ENCODE data around the gene COL1A2.

Gene COL1A2

DNA sequence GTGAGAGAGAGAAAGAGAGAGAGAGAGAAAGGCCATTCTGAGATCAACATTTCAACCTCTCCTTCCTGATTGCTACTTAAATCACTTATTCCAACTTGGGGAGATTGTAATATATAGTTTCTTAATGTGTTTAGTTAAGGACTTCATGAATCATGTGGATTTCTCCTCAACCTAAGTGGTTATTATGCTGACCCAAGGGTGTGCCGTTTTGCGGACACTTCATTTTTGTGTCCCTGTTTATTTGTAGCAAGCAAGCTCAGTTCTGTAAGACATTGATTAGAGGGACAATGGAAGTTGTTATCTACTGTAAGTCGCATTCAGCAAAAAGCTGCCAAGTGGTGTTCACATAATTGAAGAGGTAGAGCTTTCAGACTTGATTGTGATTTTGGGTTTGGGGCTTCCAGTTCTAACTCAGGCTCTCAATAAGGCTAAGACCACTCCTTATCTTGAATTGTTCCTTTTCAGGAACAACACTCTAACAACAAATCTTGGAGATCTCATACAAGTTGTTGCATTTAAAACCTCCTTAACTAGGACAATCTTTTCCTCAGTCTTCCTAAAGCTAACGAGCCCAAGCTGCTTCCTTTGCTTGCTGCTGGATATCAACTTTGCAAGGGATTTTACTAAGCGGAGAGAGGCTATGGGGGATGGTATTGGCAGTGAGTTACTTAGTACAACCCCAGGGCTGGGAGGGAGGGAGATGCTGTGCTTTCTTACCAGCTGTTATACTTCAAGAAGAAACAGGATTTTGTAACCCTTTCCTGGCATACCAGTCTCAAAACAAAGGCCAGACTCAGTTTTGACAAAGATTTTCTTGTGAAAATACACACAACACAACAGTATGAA is 19.8 kb upstream of the COL1A2 start:
- Mint-ChIP-seq H3K9me3 (no peaks in the 10 kb centered on the region), H3K4me1 (no peaks in the 10 kb centered on the region), H3K4me3 (no peak overlapping the region), H3K27ac (no peak overlapping the region), H3K27me3 (peaks cover 10% of the 10 kb centered on the region), H3K36me3 (no peaks in the 10 kb centered on the region)

- Mint-ChIP-seq H3K4me1 (no peaks in the 10 kb centered on the region), H3K9me3 (no peaks in the 10 kb centered on the region), H3K36me3 (no peaks in the 10 kb centered on the region), H3K27me3 (peaks cover 10% of the 10 kb centered on the region), H3K27ac (no peak overlapping the region), H3K4me3 (no peak overlapping the region)
Measured at GRCh38 chr7:94375691-94376090, 19.0 kb upstream of the COL1A2 start.

GRCh38 chr7:94376281-94376680 is 18.4 kb upstream of the COL1A2 start:
- no peaks in the 10 kb centered on the region for H3K9me3 Mint-ChIP-seq
- H3K36me3 Mint-ChIP-seq = no peaks in the 10 kb centered on the region
- no peak overlapping the region for H3K27ac Mint-ChIP-seq
- H3K27me3 Mint-ChIP-seq = peaks cover 10% of the 10 kb centered on the region
- no peaks in the 10 kb centered on the region for H3K4me1 Mint-ChIP-seq
- H3K4me3 Mint-ChIP-seq = no peak overlapping the region

- Mint-ChIP-seq H3K36me3 (no peaks in the 10 kb centered on the region), H3K27ac (no peak overlapping the region), H3K4me1 (no peaks in the 10 kb centered on the region), H3K9me3 (no peaks in the 10 kb centered on the region), H3K4me3 (no peak overlapping the region), H3K27me3 (peaks cover 6% of the 10 kb centered on the region)
Measured at GRCh38 chr7:94378356-94378755, 16.3 kb upstream of the COL1A2 start.

- Mint-ChIP-seq H3K27me3 (peaks cover 1% of the 10 kb centered on the region), H3K9me3 (no peaks in the 10 kb centered on the region), H3K4me3 (no peak overlapping the region), H3K27ac (no peak overlapping the region), H3K36me3 (no peaks in the 10 kb centered on the region), H3K4me1 (no peaks in the 10 kb centered on the region)
Measured at GRCh38 chr7:94380264-94380663, 14.4 kb upstream of the COL1A2 start.

DNA sequence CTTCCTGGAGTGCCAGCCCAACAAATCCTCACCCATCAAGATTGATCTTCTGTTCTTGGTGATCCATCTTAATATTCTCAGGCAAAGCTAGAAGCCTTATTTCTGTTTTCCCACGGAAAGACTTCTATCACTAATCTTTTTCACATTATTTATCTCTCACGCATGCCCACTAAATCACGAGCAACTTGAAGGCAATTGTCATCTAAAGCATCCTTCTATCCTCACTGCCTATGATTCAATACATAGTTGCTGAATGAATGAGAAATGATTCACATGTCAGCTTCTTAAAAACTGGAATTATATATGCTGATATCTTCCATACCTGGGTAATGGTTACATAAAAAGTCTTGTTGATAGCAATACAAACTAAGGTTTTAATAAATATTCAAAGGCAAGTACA is 12.6 kb upstream of the COL1A2 start:
- H3K36me3 Mint-ChIP-seq = no peaks in the 10 kb centered on the region
- no peaks in the 10 kb centered on the region for H3K9me3 Mint-ChIP-seq
- H3K27me3 Mint-ChIP-seq = peaks cover 1% of the 10 kb centered on the region
- no peak overlapping the region for H3K27ac Mint-ChIP-seq
- no peaks in the 10 kb centered on the region for H3K4me1 Mint-ChIP-seq
- H3K4me3 Mint-ChIP-seq = no peak overlapping the region

DNA sequence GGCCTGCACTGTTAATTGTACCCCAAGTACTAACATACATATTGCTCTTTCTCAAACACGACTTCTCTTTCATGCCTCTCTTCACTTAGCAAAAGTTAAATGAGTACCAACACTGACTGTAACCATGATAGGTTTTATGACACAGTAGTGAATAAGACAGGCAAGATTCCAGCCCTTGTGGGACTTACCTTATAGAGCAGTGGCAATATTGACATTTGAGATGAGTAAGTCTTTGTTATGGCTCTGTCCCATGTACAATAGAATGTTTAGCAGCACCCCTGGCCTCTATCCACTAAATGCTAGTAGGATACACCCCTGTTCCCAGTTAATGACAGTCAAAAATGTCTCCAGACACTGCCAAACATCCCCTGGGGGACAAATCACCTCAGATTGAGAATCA is 11.9 kb upstream of the COL1A2 start:
- Mint-ChIP-seq H3K36me3 (no peaks in the 10 kb centered on the region), H3K4me3 (no peak overlapping the region), H3K27me3 (peaks cover 1% of the 10 kb centered on the region), H3K27ac (no peak overlapping the region), H3K4me1 (no peaks in the 10 kb centered on the region), H3K9me3 (no peaks in the 10 kb centered on the region)

- Mint-ChIP-seq H3K9me3 (no peaks in the 10 kb centered on the region), H3K4me3 (no peak overlapping the region), H3K27ac (no peak overlapping the region), H3K27me3 (peaks cover 1% of the 10 kb centered on the region), H3K4me1 (no peaks in the 10 kb centered on the region), H3K36me3 (no peaks in the 10 kb centered on the region)
Measured at GRCh38 chr7:94384315-94384714, 10.4 kb upstream of the COL1A2 start.

GRCh38 chr7:94386416-94386815 is 8.3 kb upstream of the COL1A2 start:
- H3K9me3 Mint-ChIP-seq = peaks cover 5% of the 10 kb centered on the region
- H3K27me3 Mint-ChIP-seq = peaks cover 9% of the 10 kb centered on the region
- H3K4me1 Mint-ChIP-seq = no peaks in the 10 kb centered on the region
- no peaks in the 10 kb centered on the region for H3K36me3 Mint-ChIP-seq
- no peak overlapping the region for H3K4me3 Mint-ChIP-seq
- H3K27ac Mint-ChIP-seq = no peak overlapping the region

- Mint-ChIP-seq H3K4me1 (no peaks in the 10 kb centered on the region), H3K4me3 (no peak overlapping the region), H3K36me3 (no peaks in the 10 kb centered on the region), H3K9me3 (peaks cover 5% of the 10 kb centered on the region), H3K27me3 (peaks cover 11% of the 10 kb centered on the region), H3K27ac (no peak overlapping the region)
Measured at GRCh38 chr7:94388540-94388939, 6.2 kb upstream of the COL1A2 start.

DNA sequence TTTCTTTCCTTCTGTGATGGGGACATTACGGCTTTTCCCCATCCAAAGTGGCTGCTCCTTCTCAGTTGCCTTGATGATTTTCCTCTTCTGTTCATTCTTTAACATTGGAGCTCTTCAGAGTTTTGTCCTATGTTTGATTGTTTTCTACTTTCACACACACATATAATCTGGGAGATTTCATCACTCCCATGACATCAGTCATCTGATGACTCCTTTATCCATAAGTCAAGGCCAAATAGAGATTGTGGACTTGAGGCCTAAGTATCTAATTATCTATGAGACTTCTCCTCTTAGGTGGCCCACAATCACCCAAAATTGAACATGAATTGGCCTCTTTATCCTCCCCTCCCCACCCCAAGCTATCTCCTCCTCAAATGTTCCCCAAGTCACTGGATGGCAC is 5.3 kb upstream of the COL1A2 start:
- H3K36me3 Mint-ChIP-seq = no peaks in the 10 kb centered on the region
- H3K4me1 Mint-ChIP-seq = no peaks in the 10 kb centered on the region
- H3K27ac Mint-ChIP-seq = no peak overlapping the region
- peaks cover 5% of the 10 kb centered on the region for H3K9me3 Mint-ChIP-seq
- no peak overlapping the region for H3K4me3 Mint-ChIP-seq
- H3K27me3 Mint-ChIP-seq = peaks cover 13% of the 10 kb centered on the region

GRCh38 chr7:94391726-94392392 is 2.8 kb upstream of the COL1A2 start:
- Mint-ChIP-seq H3K4me3 (no peak overlapping the region), H3K4me1 (peaks cover 10% of the 10 kb centered on the region), H3K36me3 (no peaks in the 10 kb centered on the region), H3K27ac (no peak overlapping the region), H3K9me3 (peaks cover 5% of the 10 kb centered on the region), H3K27me3 (peaks cover 25% of the 10 kb centered on the region)

DNA sequence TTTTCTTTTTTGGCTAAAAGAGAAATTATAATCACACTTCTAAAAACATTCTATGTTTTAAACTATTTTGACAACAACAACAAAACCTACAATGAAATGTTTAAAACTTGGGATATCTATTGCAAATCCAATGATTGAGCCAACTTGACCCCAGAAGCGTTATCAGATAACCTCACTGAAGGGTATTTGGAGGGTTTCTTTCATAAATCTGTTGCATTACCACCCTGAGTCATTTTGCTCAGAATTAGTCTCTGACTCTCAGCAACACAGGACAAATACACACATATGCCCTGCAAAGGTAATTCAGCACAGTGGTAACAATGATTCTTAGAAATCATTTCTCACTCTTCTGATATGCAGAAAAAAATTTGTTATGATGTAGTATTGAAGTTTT is 2.3 kb upstream of the COL1A2 start:
- H3K36me3 Mint-ChIP-seq = no peaks in the 10 kb centered on the region
- peaks cover 10% of the 10 kb centered on the region for H3K4me1 Mint-ChIP-seq
- no peak overlapping the region for H3K4me3 Mint-ChIP-seq
- peaks cover 25% of the 10 kb centered on the region for H3K27me3 Mint-ChIP-seq
- H3K9me3 Mint-ChIP-seq = peaks cover 5% of the 10 kb centered on the region
- H3K27ac Mint-ChIP-seq = no peak overlapping the region

GRCh38 chr7:94393246-94394108 is 1.2 kb upstream of the COL1A2 start:
- peaks cover 25% of the 10 kb centered on the region for H3K27me3 Mint-ChIP-seq
- no peak overlapping the region for H3K4me3 Mint-ChIP-seq
- H3K9me3 Mint-ChIP-seq = peaks cover 5% of the 10 kb centered on the region
- no peaks in the 10 kb centered on the region for H3K36me3 Mint-ChIP-seq
- H3K27ac Mint-ChIP-seq = no peak overlapping the region
- H3K4me1 Mint-ChIP-seq = peaks cover 10% of the 10 kb centered on the region

DNA sequence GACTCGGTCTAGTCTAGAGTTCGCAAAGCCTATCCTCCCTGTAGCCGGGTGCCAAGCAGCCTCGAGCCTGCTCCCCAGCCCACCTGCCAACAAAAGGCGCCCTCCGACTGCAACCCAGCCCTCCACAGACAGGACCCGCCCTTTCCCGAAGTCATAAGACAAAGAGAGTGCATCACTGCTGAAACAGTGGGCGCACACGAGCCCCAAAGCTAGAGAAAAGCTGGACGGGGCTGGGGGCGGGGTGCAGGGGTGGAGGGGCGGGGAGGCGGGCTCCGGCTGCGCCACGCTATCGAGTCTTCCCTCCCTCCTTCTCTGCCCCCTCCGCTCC is 622 bp upstream of the COL1A2 start:
- Mint-ChIP-seq H3K9me3 (peaks cover 5% of the 10 kb centered on the region), H3K27ac (no peak overlapping the region), H3K27me3 (peaks cover 27% of the 10 kb centered on the region), H3K4me3 (no peak overlapping the region), H3K36me3 (no peaks in the 10 kb centered on the region), H3K4me1 (peaks cover 10% of the 10 kb centered on the region)
